ENCODE data around the gene GABRR3. TPM values are rescaled to one million over a fixed set of nuclear protein-coding genes. Genes with fewer than 3 reads are reported as not detected.

Gene GABRR3
- total RNA-seq, 2 donors from 2014 or later = not detected

GRCh38 chr3:98025392-98025945 lies 9.6 kb downstream of the GABRR3 start:
- Histone ChIP-seq H3K27me3 (no peaks in the 10 kb centered on the region), H3K36me3 (no peaks in the 10 kb centered on the region), H3K27ac (no peak overlapping the region), H3K9me3 (no peaks in the 10 kb centered on the region), H3K4me1 (no peaks in the 10 kb centered on the region), H3K4me3 (no peak overlapping the region), H3K9ac (ENCODE audit: low read depth in 2 of 2, low read length in 2 of 2) (no peak overlapping the region)
- intact Hi-C loops (cut with DNase I) = loop anchor here (10.0 kb wide), 1 partner anchor 1161 kb away; no protein-coding TSS in a partner anchor
- DNase-seq = no peak
- TF ChIP-seq, protein P1, sequence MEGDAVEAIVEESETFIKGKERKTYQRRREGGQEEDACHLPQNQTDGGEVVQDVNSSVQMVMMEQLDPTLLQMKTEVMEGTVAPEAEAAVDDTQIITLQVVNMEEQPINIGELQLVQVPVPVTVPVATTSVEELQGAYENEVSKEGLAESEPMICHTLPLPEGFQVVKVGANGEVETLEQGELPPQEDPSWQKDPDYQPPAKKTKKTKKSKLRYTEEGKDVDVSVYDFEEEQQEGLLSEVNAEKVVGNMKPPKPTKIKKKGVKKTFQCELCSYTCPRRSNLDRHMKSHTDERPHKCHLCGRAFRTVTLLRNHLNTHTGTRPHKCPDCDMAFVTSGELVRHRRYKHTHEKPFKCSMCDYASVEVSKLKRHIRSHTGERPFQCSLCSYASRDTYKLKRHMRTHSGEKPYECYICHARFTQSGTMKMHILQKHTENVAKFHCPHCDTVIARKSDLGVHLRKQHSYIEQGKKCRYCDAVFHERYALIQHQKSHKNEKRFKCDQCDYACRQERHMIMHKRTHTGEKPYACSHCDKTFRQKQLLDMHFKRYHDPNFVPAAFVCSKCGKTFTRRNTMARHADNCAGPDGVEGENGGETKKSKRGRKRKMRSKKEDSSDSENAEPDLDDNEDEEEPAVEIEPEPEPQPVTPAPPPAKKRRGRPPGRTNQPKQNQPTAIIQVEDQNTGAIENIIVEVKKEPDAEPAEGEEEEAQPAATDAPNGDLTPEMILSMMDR (IDR thresholded peaks at IDR 0.05) = no peak

GRCh38 chr3:98022978-98023820 lies 11.9 kb downstream of the GABRR3 start:
- peak; percentile 92 for DNase-seq
- Histone ChIP-seq H3K27me3 (no peaks in the 10 kb centered on the region), H3K9me3 (no peaks in the 10 kb centered on the region), H3K4me1 (no peaks in the 10 kb centered on the region), H3K36me3 (no peaks in the 10 kb centered on the region), H3K9ac (ENCODE audit: low read depth in 2 of 2, low read length in 2 of 2) (no peak overlapping the region), H3K27ac (no peak overlapping the region), H3K4me3 (no peak overlapping the region)
- intact Hi-C loops (cut with DNase I) = loop anchor here (2.0 to 10.0 kb wide), 2 partner anchors 230 to 1158 kb away; no protein-coding TSS in a partner anchor
- TF ChIP-seq, protein P1 (IDR thresholded peaks at IDR 0.05) = peak; percentile 97

GRCh38 chr3:98021830-98022560 lies 13.1 kb downstream of the GABRR3 start:
- Histone ChIP-seq H3K27me3 (no peaks in the 10 kb centered on the region), H3K36me3 (no peaks in the 10 kb centered on the region), H3K4me3 (no peak overlapping the region), H3K9me3 (no peaks in the 10 kb centered on the region), H3K4me1 (no peaks in the 10 kb centered on the region), H3K9ac (ENCODE audit: low read depth in 2 of 2, low read length in 2 of 2) (no peak overlapping the region), H3K27ac (no peak overlapping the region)
- DNase-seq = no peak
- intact Hi-C loops (cut with DNase I) = loop anchor here (2.0 to 10.0 kb wide), 2 partner anchors 229 to 1157 kb away; no protein-coding TSS in a partner anchor
- TF ChIP-seq, protein P1 (IDR thresholded peaks at IDR 0.05) = no peak

DNA sequence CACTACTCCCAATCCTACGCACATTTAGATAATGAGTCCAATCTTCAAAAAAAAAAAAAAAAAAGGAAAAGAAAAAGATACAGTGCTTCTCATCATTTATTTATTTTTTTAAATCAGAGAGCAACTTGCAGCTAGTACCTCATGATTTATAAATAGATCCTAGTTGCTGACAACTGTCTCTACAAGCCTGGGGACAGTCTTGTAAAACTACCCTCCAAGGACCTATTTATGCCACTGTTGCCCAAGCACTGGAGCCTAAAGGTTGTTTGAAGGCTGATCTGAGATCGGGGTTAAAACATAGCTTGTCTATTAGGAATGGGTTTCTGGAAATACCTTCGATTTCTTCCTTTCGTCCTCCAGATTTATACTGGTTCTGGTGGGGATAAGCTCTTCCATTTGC lies 14.7 kb downstream of the GABRR3 start:
- intact Hi-C loops (cut with DNase I) = loop anchor here (10.0 kb wide), 1 partner anchor 1156 kb away; no protein-coding TSS in a partner anchor
- Histone ChIP-seq H3K4me3 (no peak overlapping the region), H3K9me3 (no peaks in the 10 kb centered on the region), H3K9ac (ENCODE audit: low read depth in 2 of 2, low read length in 2 of 2) (no peak overlapping the region), H3K27me3 (no peaks in the 10 kb centered on the region), H3K27ac (no peak overlapping the region), H3K4me1 (no peaks in the 10 kb centered on the region), H3K36me3 (no peaks in the 10 kb centered on the region)
- no peak for DNase-seq
- TF ChIP-seq, protein P1 (IDR thresholded peaks at IDR 0.05) = no peak

DNA sequence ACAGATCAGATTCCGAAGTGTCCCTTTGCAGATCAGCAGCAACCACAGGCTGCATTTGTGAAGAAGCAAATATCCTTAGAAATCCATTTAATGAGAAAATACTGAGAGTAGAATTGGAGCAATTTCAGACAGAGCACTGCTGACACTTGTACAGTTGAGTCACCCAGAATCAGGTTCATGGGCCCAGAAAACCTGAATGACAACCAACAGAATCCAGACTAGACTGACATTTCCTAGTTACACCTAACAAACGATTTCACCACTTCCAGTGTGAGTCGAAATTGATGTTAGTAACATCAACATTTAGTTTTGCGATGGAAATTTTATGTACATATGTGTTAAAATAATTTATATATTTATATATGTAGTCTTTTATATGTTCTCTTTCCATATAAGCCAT lies 16.8 kb downstream of the GABRR3 start:
- Histone ChIP-seq H3K27me3 (no peaks in the 10 kb centered on the region), H3K4me3 (no peak overlapping the region), H3K36me3 (no peaks in the 10 kb centered on the region), H3K4me1 (no peaks in the 10 kb centered on the region), H3K9me3 (no peaks in the 10 kb centered on the region), H3K9ac (ENCODE audit: low read depth in 2 of 2, low read length in 2 of 2) (no peak overlapping the region), H3K27ac (no peak overlapping the region)
- intact Hi-C loops (cut with DNase I) = no loop called here
- TF ChIP-seq, protein P1 (IDR thresholded peaks at IDR 0.05) = no peak
- no peak for DNase-seq
